Measurements from ENCODE around the gene NUP210L.
A peak's percentile ranks its signal among the peaks of the same experiment; 100 is the strongest.

NUP210L gene

GRCh38 chr1:154171223-154171583 lies 16.3 kb upstream of the NUP210L start:
- no peak for TF ChIP-seq CTCF (conservative IDR thresholded peaks at IDR 0.05; ENCODE audit: low read depth, low read length)
- no peak overlapping the region for H3K4me3 ChIP-seq (ENCODE audit: low read depth, low read length)
- no peak for DNase-seq (ENCODE audit: low read depth)

GRCh38 chr1:154170547-154171222 lies 15.8 kb upstream of the NUP210L start:
- TF ChIP-seq CTCF (conservative IDR thresholded peaks at IDR 0.05; ENCODE audit: low read depth, low read length) = no peak
- peak; percentile 25 for DNase-seq (ENCODE audit: low read depth)
- no peak overlapping the region for H3K4me3 ChIP-seq (ENCODE audit: low read depth, low read length)

- DNase-seq (ENCODE audit: low read depth) = no peak
- no peak for TF ChIP-seq CTCF (conservative IDR thresholded peaks at IDR 0.05; ENCODE audit: low read depth, low read length)
- no peak overlapping the region for H3K4me3 ChIP-seq (ENCODE audit: low read depth, low read length)
These were observed 12.6 kb upstream of the NUP210L start for GRCh38 chr1:154167461-154167860.

GRCh38 chr1:154166207-154166606 lies 11.3 kb upstream of the NUP210L start:
- no peak for TF ChIP-seq CTCF (conservative IDR thresholded peaks at IDR 0.05; ENCODE audit: low read depth, low read length)
- DNase-seq (ENCODE audit: low read depth) = no peak
- H3K4me3 ChIP-seq (ENCODE audit: low read depth, low read length) = no peak overlapping the region

GRCh38 chr1:154159554-154159953 lies 4.7 kb upstream of the NUP210L start:
- H3K4me3 ChIP-seq (ENCODE audit: low read depth, low read length) = no peak overlapping the region
- no peak for TF ChIP-seq CTCF (conservative IDR thresholded peaks at IDR 0.05; ENCODE audit: low read depth, low read length)
- no peak for DNase-seq (ENCODE audit: low read depth)

GRCh38 chr1:154158307-154159125 lies 3.6 kb upstream of the NUP210L start:
- H3K4me3 ChIP-seq (ENCODE audit: low read depth, low read length) = no peak overlapping the region
- DNase-seq (ENCODE audit: low read depth) = no peak
- TF ChIP-seq CTCF (conservative IDR thresholded peaks at IDR 0.05; ENCODE audit: low read depth, low read length) = no peak

Measured in choroid plexus epithelial cell (primary cell).